A673 (cell line): ENCODE measurements around the gene FCN2.

Experiments used
- EZH2 ChIP-seq: fragments of 200-600 bp; sonication (generic); IDR thresholded peaks from 2 replicates; pipeline ENCODE4 v1.6.1; 2017; ENCODE audit warnings: borderline replicate concordance, low read depth, mild to moderate bottlenecking, mixed read lengths, antibody characterized with exemption, low read length; ENCODE audit not compliant: poor library complexity, severe bottlenecking
- TF ChIP-seq, protein P1 (sequence below): fragments of 300-800, 200-600 bp; sonication (generic); conservative IDR thresholded peaks from 2 replicates; pipeline ENCODE4 v1.5.1; 2017; ENCODE audit warnings: low read depth, mild to moderate bottlenecking, antibody characterized with exemption, low read length, moderate library complexity, mixed read lengths

DNA sequence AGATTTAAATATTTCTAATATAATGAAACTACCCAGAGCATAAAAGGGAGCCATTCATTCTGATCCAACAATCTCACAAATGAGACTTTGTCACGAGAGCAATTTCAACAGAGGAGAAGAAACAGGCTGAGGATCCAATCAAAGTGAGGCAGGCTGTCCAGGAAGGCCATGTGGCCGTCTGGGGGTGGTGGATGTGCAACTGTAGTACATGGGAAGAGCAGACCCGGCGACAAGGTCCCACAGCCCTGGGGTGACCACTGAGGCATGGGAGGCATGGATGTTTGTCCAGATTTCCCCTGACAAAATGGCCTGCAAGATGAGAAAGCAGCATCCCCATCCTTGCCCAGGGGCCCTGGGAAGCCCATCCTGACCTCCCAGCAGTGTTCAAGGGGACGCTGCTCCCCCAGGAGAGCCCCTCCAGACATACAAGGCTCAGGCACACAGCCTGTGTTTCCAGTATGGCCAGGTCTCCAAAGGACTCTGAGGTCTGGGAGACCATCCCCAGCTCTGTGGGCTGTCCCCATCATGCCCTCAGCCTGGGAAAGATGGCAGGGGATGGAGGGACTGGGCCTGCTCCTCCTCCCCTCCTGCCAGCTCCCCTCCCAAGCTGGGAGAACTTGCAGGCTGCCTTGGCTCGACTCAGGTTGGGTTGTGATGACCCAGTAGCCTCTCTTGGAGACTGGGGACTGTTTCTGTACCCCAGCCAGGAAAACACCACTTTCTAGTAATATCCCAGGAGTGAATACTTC lies 27.5 kb upstream of the FCN2 start:
- TF ChIP-seq, protein P1, sequence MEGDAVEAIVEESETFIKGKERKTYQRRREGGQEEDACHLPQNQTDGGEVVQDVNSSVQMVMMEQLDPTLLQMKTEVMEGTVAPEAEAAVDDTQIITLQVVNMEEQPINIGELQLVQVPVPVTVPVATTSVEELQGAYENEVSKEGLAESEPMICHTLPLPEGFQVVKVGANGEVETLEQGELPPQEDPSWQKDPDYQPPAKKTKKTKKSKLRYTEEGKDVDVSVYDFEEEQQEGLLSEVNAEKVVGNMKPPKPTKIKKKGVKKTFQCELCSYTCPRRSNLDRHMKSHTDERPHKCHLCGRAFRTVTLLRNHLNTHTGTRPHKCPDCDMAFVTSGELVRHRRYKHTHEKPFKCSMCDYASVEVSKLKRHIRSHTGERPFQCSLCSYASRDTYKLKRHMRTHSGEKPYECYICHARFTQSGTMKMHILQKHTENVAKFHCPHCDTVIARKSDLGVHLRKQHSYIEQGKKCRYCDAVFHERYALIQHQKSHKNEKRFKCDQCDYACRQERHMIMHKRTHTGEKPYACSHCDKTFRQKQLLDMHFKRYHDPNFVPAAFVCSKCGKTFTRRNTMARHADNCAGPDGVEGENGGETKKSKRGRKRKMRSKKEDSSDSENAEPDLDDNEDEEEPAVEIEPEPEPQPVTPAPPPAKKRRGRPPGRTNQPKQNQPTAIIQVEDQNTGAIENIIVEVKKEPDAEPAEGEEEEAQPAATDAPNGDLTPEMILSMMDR: no peak
- TF ChIP-seq EZH2: no peak
